PC-9 (cell line): ENCODE results near the gene C9. TPM values are rescaled to one million over a fixed set of nuclear protein-coding genes. Genes with fewer than 3 reads are reported as not detected.

Source experiments
- BruUV-seq: library from RNA; stranded (reverse); fragments of 400-500 nt; replicated peaks from 2 replicates; lab custom pipeline; 2021; lab: Mats Ljungman, UMichigan
- CTCF ChIA-PET: fragments of 300-600 bp; sonication (Branson Sonifier 250); formaldehyde crosslinking; loops from one replicate; lab custom pipeline; 2022; ENCODE audit warnings: antibody characterized with exemption; lab: Charles Lee
- POLR2A ChIA-PET: fragments of 300-600 bp; sonication (Branson Sonifier 250); formaldehyde crosslinking; loops from one replicate; lab custom pipeline; 2022; ENCODE audit warnings: antibody characterized with exemption; ENCODE audit not compliant: unreplicated experiment; lab: Charles Lee
- DNase-seq, 2 experiments: peaks; one replicate each; pipeline versions ENCODE4 v3.0.0 to v3.0.0-alpha.2; 2015 to 2022; ENCODE audit warnings: mixed read lengths in 1 of 2
- H2AFZ ChIP-seq: fragments of 200-600 bp; sonication (generic); 2 replicates; pipeline ENCODE4 v1.8.1; 2017; ENCODE audit warnings: antibody characterized with exemption
- H3F3A ChIP-seq: fragments of 200-600 bp; sonication (generic); 2 replicates; pipeline ENCODE4 v1.8.1; 2017; ENCODE audit warnings: antibody characterized with exemption, mild to moderate bottlenecking, low read depth; ENCODE audit not compliant: insufficient read depth
- H3K27ac ChIP-seq: fragments of 200-600 bp; sonication (generic); 2 replicates; pipeline ENCODE4 v1.6.1; 2016; ENCODE audit warnings: mixed run types
- H3K27me3 ChIP-seq: fragments of 200-600 bp; sonication (generic); 2 replicates; pipeline ENCODE4 v1.6.1; 2016; ENCODE audit warnings: low read depth, mixed run types; ENCODE audit not compliant: insufficient read depth
- H3K36me3 ChIP-seq: fragments of 200-600 bp; sonication (generic); 2 replicates; pipeline ENCODE4 v1.6.1; 2016; ENCODE audit warnings: low read depth, mixed run types
- H3K4me1 ChIP-seq: fragments of 200-600 bp; sonication (generic); replicated peaks from 2 replicates; pipeline ENCODE4 v1.6.1; 2016; ENCODE audit warnings: mixed run types; ENCODE audit not compliant: insufficient read depth
- H3K4me2 ChIP-seq: fragments of 200-600 bp; sonication (generic); 2 replicates; pipeline ENCODE4 v1.6.1; 2017; ENCODE audit warnings: mixed run types
- H3K4me3 ChIP-seq: fragments of 200-600 bp; sonication (generic); 2 replicates; pipeline ENCODE4 v1.6.1; 2016; ENCODE audit warnings: mixed run types
- H3K79me2 ChIP-seq: fragments of 200-600 bp; sonication (generic); 2 replicates; pipeline ENCODE4 v1.6.1; 2017; ENCODE audit warnings: low read depth, mixed run types
- H3K9me2 ChIP-seq: fragments of 200-600 bp; sonication (generic); 2 replicates; pipeline ENCODE4 v1.8.1; 2017; ENCODE audit warnings: mild to moderate bottlenecking; ENCODE audit not compliant: insufficient read depth
- H3K9me3 ChIP-seq: fragments of 200-600 bp; sonication (generic); 2 replicates; pipeline ENCODE4 v1.8.1; 2016; ENCODE audit warnings: low read depth; ENCODE audit not compliant: insufficient read depth
- H4K20me1 ChIP-seq: fragments of 200-600 bp; sonication (generic); 2 replicates; pipeline ENCODE4 v1.8.1; 2017; ENCODE audit not compliant: insufficient read depth
- EZH2 ChIP-seq: fragments of 200-600 bp; sonication (generic); IDR thresholded peaks from 2 replicates; pipeline ENCODE4 v1.8.0; 2017; ENCODE audit warnings: antibody characterized with exemption, low read depth
- intact Hi-C: fragments of 100-400 bp; cut with micrococcal nuclease; formaldehyde crosslinking; loops from one replicate; pipeline ENCODE4 v1.10.0; 2022; ENCODE audit not compliant: unreplicated experiment
- total RNA-seq: library from RNA; stranded (reverse); gene quantifications from 2 replicates; pipeline ENCODE4 v1.2.3, GENCODE V29; 2021
- TF ChIP-seq, protein P1 (sequence below): fragments of 200-600 bp; sonication (generic); conservative IDR thresholded peaks from 2 replicates; pipeline ENCODE4 v1.6.1; 2017; ENCODE audit warnings: mixed run types, antibody characterized with exemption, mild to moderate bottlenecking, moderate library complexity

Gene C9
- total RNA-seq, 1 experiment from 2014 or later: not detected

DNA sequence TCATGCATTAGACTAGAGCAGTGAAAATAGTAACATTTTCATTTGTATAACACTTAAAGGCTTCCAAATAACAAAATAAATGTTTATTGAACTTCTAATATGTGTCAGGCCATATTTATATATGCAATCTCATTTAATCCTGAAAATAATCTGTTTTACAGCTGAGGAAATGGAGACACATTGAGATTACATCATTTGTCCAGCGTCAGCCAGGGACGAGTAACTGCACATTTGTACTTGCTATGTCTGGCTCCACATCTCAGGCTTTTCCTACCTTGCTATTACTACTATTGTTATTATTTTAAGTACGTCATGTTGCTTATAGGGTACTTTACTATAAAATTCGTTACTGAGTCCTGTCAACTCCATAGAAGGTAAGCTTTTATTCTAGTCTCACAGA lies 3.8 kb upstream of the C9 start:
- Histone ChIP-seq H3F3A (no peaks in the 10 kb centered on the region), H3K27ac (no peak overlapping the region), H3K27me3 (no peaks in the 10 kb centered on the region), H3K4me1 (no peaks in the 10 kb centered on the region), H3K9me2 (no peaks in the 10 kb centered on the region), H4K20me1 (no peaks in the 10 kb centered on the region), H3K79me2 (no peaks in the 10 kb centered on the region), H3K9me3 (no peaks in the 10 kb centered on the region), H3K36me3 (no peaks in the 10 kb centered on the region), H2AFZ (no peak overlapping the region), H3K4me3 (no peak overlapping the region), H3K4me2 (no peak overlapping the region)
- CTCF ChIA-PET: no interaction called here
- intact Hi-C loops: no loop called here
- BruUV-seq: no TSS peak
- TF ChIP-seq EZH2: no peak
- TF ChIP-seq, protein P1, sequence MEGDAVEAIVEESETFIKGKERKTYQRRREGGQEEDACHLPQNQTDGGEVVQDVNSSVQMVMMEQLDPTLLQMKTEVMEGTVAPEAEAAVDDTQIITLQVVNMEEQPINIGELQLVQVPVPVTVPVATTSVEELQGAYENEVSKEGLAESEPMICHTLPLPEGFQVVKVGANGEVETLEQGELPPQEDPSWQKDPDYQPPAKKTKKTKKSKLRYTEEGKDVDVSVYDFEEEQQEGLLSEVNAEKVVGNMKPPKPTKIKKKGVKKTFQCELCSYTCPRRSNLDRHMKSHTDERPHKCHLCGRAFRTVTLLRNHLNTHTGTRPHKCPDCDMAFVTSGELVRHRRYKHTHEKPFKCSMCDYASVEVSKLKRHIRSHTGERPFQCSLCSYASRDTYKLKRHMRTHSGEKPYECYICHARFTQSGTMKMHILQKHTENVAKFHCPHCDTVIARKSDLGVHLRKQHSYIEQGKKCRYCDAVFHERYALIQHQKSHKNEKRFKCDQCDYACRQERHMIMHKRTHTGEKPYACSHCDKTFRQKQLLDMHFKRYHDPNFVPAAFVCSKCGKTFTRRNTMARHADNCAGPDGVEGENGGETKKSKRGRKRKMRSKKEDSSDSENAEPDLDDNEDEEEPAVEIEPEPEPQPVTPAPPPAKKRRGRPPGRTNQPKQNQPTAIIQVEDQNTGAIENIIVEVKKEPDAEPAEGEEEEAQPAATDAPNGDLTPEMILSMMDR: no peak
- POLR2A ChIA-PET: no interaction called here
- DNase-seq: no peak

DNA sequence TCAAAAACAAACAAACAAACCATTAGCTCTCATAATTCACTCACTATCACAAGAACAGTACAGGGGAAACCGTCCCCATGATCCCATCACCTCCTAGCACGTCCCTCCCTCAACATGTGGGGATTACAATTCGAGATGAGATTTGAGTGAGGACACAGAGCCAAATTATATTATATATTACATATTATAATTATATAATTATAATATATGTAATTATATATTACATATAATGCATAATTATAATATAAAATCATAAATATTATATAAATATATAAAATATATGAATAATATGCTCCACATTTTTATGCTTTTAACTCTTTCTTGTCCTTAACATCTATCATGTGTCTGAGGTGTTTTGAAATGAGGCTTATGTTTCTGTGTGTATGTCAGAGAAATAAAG lies 3.4 kb upstream of the C9 start:
- DNase-seq: no peak
- Histone ChIP-seq H3K4me2 (no peak overlapping the region), H3K27ac (no peak overlapping the region), H4K20me1 (no peaks in the 10 kb centered on the region), H3K79me2 (no peaks in the 10 kb centered on the region), H3K9me3 (no peaks in the 10 kb centered on the region), H3K4me1 (no peaks in the 10 kb centered on the region), H3K36me3 (no peaks in the 10 kb centered on the region), H3F3A (no peaks in the 10 kb centered on the region), H3K4me3 (no peak overlapping the region), H3K27me3 (no peaks in the 10 kb centered on the region), H3K9me2 (no peaks in the 10 kb centered on the region), H2AFZ (no peak overlapping the region)
- intact Hi-C loops: no loop called here
- TF ChIP-seq, protein P1: no peak
- TF ChIP-seq EZH2: no peak
- ChIA-PET POLR2A (interaction anchor here (0.7 kb wide), 1 partner anchor 181 kb away, joined by 4 read pairs; no protein-coding TSS in a partner anchor), CTCF (interaction anchor here (0.7 kb wide), 1 partner anchor 225 kb away, joined by 3 read pairs; no protein-coding TSS in a partner anchor)
- no TSS peak for BruUV-seq

DNA sequence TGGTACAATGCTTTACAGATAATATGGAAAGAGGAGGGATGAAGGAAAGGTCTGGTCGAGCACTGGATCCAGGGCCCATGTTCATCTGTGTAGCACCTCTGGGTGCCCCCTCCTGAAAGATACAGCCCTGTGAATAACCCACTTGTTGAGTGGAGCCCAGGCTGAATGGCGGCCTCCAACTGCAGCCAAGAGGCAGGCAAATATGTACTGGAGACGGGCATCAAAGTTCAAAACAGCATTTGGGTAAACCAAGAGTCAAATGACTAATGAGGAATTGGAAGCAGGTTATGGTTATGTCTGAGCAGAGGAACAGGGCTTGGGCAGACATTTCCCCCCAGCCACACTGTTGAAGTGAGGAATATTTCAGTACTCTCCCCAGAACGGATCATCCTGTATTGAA lies 1.1 kb downstream of the C9 start:
- POLR2A ChIA-PET: no interaction called here

More for the DNA sequence above, 1.1 kb downstream of the C9 start:
- Histone ChIP-seq H3K4me3 (no peak overlapping the region), H3K4me2 (no peak overlapping the region), H3K4me1 (0 out of 2 replicates have a peak, but pooled peaks cover 4% of the 10 kb centered on the region), H3K9me2 (no peaks in the 10 kb centered on the region), H3K36me3 (no peaks in the 10 kb centered on the region), H4K20me1 (no peaks in the 10 kb centered on the region), H3K79me2 (no peaks in the 10 kb centered on the region), H3F3A (no peaks in the 10 kb centered on the region), H2AFZ (no peak overlapping the region), H3K27ac (no peak overlapping the region), H3K27me3 (no peaks in the 10 kb centered on the region), H3K9me3 (no peaks in the 10 kb centered on the region; the same call in 1 of the 2 replicates)
- no TSS peak for BruUV-seq
- intact Hi-C loops: no loop called here
- DNase-seq: peak in 1 of 2 experiments; percentile 19
- no peak for TF ChIP-seq EZH2
- TF ChIP-seq, protein P1: no peak
- CTCF ChIA-PET: no interaction called here
